Fibroblast of skin of right quadriceps (primary cell): ENCODE data around the gene CLCN6.
"Not testable (repeated sequence)": the region's sequence is repeated elsewhere in the genome, so short reads cannot be mapped to it uniquely, and the experiment has no call there.

Source experiments
- DNase-seq: peaks from one replicate; pipeline ENCODE4 v3.0.0-alpha.2; 2013

CLCN6 gene

GRCh38 chr1:11796036-11796828 is 9.8 kb upstream of the CLCN6 start:
- DNase-seq, result no peak

- no peak for DNase-seq
Measured at GRCh38 chr1:11797525-11798216, 8.3 kb upstream of the CLCN6 start.

- DNase-seq, result no peak
Measured at GRCh38 chr1:11799099-11799498, 6.9 kb upstream of the CLCN6 start.

DNA sequence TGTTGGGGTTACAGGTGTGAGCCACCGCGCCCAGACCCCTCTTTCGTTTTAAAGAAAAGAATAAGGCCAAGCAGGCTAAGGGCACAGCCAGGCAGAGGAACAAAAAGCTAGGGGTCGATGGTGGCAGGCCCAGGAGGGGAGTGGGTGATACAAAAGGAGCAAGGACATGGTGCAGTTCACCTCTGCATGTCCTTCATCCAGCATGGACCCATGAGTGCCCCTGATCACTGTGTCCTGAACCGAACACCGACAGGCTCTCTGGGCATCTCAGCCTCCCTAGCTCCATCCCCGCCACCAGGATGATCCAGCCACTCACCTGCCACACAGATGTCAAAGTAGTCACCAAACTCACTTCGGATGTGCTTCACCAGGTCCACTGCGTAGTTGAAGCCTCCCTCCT is 6.1 kb upstream of the CLCN6 start:
- no peak for DNase-seq

DNA sequence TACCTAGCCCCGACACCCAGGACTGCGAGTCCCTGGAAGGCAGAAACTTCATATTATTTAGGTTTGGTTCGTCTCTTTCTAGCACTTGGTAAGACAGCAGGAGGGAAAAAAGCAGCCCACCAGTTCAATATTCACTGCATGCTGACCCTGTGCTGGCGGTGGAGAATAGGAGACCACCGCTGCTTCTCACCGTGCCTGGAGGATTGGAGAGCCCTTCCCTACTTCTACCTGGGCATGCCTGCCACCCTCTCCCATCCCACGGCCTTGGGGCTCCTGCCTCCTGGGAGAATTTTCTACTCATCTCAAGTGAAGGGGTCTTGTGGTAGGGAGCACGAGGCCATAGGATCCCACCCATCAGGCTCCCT is 5.6 kb upstream of the CLCN6 start:
- no peak for DNase-seq

- no peak for DNase-seq
Measured at GRCh38 chr1:11800756-11801433, 5.1 kb upstream of the CLCN6 start.

GRCh38 chr1:11802616-11802972 is 3.4 kb upstream of the CLCN6 start:
- DNase-seq, result no peak

- DNase-seq, result peak; percentile 93
Measured at GRCh38 chr1:11802973-11803885, 2.8 kb upstream of the CLCN6 start.

- not testable (repeated sequence) for DNase-seq
Measured at GRCh38 chr1:11803924-11804665, 1.9 kb upstream of the CLCN6 start.

DNA sequence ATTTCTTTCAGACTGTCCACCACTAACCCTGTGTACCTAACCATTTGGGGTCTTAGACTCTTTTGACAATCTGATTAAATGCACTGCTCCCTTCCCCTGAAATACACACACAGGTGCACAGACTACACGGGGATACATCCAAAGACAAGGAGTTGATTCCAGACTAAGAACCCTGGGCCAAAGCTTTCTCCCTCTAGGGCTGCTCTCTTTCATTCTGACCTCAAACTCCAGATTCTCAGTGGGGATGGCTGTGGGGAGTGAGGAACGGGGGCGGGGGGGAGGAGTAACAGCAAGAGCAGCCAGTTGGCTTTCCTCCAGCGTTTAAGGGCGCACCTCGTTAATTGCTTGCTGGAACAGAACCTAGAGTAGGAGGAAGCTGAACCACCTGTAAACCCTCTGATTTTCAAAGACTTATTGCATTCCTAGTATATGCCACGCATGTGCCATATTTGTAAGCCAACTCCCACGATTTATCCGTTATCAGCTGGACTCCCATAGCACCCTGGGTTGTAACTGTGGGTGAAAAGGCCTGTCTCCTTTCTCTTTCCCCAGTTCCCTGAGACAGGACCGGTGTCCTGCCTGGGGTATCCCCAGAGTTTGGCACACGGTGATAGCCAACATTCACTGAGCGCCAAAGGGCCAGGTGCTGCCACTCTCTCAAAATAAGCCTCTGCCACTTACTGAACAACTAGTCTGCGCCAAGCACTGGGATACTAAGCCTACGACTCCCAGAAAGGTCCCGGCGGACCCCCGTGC is 1.1 kb upstream of the CLCN6 start:
- DNase-seq, result peak; percentile 33

GRCh38 chr1:11806307-11806936 is 431 bp downstream of the CLCN6 start:
- DNase-seq, result no peak

DNA sequence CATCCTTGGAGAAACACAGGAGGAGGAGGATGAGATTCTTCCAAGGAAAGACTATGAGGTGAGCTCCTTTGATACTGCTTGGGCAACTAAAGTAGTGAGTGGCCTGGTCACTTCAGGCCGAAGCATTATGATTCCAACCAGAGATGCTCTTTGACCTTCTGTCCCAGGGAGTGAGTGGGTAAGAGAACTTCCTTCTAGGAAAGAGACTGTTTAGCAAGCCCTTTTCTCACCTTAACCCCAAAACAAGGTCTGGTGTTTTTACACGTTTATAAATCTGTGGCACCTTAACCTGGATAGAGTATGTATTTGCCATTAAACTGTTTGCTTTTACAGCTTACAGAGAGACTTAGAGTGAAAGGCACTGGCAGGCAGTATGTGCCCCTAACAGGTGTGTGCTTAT is 1.1 kb downstream of the CLCN6 start:
- no peak for DNase-seq

DNA sequence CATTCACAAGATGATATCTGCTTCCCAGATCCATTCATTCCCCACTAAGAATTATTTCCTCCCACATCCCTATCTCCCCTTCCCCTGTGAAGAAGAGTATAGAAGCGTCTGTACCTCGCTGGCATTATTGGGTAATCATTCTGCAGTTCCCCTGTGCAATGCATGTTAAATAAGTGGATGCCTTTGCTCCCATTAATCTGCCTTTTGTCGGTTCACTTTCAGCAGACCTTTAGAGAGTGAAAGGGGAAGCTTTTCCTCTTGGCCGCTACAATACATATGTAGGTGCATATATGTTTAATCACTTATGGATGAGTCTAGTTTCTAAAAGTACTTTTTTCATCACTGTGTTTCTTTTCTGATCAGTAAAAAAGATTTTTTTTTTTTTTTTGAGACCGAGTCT is 7.0 kb downstream of the CLCN6 start:
- no peak for DNase-seq

GRCh38 chr1:11817192-11817591 is 11.2 kb downstream of the CLCN6 start:
- no peak for DNase-seq

DNA sequence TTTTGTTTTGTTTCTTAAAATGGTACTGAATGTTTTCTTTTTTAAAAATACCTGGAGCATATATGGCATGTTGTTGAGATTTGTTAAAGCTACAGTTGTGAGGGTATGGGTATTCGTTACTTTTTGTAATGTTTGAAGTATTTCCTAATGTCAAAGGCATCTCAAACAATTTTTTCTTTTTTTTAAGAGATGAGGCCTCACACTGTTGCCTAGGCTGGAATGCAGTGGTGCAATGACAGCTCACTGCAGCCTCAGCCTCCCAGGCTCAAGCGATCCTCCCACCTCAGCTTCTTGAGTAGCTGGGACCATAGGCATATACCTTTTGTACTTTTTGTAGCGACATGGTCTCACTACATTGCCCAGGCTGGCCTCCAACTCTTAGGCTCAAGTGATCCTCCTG is 16.1 kb downstream of the CLCN6 start:
- peak; percentile 15 for DNase-seq

GRCh38 chr1:11823366-11824137 is 17.6 kb downstream of the CLCN6 start:
- no peak for DNase-seq

DNA sequence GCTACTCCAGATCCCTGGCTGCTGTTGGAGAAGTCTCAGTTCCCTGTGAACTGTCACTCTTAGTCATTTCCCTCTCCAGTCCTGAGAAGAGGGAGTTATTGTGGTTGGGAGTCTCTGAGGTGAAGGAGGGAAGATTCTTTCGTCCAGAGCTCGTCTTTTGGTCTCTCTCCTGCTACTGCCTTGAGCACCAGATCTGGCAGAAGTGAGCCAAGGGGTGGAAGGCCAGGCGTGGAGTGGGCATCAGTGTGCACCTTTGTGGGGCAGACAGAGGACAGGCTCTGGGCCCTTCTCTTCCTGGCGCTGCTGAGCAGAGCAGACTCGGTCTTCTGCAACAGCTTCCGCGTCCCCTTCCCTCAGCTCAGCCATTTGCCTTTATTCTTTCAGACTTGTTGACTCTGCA is 19.1 kb downstream of the CLCN6 start:
- DNase-seq, result no peak

DNA sequence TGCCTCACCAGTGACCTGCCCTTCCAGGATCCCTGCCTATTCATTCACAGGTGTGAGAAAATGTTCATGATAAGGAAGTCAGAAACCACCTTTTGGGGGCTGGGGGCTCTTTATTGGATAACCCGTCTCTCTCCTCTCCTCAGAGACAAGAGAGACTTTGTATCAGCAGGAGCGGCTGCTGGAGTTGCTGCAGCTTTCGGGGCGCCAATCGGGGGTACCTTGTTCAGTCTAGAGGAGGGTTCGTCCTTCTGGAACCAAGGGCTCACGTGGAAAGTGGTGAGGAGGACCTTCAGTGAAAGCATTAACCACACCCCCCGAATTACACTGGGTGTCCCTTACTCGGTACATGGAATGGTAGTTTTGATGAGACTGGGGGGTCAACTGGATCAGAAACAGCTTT is 21.0 kb downstream of the CLCN6 start:
- no peak for DNase-seq

DNA sequence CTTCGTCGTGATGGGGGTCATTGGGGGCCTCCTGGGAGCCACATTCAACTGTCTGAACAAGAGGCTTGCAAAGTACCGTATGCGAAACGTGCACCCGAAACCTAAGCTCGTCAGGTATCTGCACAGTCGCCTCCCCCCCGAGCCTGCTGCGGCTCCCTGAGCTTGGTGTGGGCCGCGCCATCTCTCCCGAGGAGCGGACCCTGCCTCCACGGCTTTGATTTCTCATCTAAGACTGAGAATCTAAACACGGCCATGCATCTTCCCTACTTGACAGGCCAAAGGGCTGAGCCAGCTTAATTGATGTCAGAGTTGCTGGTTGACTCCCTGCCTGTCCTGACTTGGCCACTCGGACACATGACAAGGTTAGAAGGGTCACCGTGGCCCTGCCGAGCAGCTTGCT is 22.5 kb downstream of the CLCN6 start:
- DNase-seq, result no peak
